DMS 273 treated with DMSO at 0.1 percent for 48 hours (cell line): ENCODE data around the gene KDF1.

ENCODE experiments used
- DNase-seq: peaks from one replicate; lab custom pipeline; 2025; lab: John Stamatoyannopoulos, UW

KDF1 gene, protein sequence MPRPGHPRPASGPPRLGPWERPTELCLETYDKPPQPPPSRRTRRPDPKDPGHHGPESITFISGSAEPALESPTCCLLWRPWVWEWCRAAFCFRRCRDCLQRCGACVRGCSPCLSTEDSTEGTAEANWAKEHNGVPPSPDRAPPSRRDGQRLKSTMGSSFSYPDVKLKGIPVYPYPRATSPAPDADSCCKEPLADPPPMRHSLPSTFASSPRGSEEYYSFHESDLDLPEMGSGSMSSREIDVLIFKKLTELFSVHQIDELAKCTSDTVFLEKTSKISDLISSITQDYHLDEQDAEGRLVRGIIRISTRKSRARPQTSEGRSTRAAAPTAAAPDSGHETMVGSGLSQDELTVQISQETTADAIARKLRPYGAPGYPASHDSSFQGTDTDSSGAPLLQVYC

DNA sequence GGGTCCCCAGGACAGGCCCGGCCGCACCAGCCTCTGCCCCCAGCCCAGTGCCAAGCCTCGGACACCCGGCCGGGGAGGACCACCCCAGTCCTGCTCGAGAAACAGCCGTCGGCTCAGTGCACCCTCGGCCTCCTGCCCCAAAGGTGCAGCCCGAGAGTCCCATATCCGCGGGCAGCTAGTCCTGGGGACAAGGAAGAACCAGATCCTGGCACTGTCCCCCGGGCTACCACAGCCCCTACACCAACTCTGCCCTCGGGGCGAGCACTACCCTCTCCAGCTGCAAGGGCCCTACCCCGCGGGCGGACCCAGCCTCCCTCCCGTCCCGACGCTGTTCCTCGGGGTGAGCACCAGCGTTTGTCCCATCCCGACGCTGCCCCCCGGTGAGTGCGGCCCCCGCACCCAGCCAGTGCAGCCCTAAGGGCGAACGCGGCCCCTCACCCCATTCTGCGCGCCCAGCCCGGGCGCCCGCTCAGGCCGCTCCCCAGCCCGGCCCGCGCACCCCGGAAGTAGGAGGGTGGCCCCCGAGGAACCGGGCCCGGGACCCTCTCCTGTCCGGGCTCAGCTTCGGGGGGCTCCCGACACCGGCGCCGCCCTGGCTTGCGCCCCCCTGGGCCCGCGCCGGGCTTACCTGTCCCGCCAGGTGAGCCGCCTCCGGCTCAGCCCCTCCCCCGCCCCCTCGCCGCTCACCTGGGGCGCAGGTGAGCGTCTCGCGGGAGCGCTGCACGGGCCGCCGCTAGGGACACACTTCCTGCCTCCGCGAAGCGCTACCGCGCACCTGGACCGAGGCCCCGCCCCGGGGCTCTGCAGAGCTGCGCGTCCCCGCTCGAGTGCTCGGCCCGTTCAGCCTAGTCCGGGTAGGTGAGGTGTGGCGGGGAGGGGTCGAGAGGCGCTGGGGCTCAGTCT, at the start of gene KDF1:
Gene KDF1 (minus strand): TSS at position 747 of the 903 bp plus-strand sequence. CDS start 8,088 bp downstream, outside the sequence.
- DNase-seq, result no peak

DNA sequence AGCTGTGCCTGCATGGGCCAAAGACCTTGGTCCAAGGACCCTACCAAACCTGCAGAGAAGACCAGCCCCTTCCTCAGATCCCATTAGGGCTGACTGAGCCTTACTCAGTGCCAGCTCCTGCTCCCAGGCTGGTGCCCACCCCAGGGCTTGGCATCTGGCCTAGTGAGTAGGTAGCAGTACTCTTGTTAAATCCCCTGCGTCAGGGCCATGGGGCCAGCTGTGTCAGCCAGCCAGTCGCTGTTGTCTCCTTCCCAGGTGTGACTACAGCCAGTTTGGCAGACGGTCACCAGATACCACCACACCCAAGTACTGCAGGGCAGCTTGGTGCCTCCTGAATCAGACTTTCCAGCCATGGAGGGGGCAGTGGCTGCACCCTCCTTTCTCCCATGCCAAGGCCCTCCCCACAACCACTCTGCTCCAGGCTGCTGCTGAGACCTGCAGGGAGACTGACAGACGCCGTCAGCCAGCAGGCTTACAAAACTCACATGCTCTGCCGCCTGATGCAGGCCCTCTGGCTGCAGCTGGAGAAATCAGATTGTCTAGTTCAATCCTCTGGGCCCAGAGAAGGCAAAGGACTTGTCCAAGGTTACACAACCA, 49.4 kb upstream of the KDF1 start:
- DNase-seq, result peak; percentile 40

DNA sequence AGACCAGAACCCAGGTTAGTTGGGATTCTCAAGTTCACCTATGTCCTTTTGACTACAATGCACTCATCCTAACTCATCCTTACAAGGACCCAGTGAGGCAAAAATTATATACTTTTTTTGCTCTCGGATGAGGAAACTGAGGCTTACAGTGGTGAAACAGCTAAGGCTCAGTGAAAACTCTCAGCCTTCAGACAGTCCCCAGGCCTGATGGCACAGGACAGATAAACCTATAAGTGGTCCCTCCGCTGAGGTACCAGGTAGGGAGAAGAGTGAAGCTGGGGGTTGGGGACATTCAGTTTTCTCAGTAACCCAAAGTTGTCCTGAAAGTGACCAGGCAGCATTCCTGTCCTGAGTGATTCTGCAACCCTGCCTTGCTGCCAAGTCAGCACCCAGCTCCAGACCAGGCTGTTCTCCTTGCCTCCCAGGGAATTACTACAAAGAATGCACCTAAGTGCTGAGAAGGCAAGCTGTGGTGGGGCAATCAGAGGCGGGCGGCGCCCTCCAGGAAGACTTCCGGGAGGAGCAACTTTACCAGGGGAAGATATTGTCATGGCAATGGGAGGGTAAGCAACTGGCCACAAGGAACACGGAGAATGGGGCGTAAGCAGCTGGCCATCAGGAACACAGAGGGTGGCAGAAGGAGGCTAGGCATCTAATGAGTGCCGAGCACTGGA, 47.8 kb upstream of the KDF1 start:
- no peak for DNase-seq

DNA sequence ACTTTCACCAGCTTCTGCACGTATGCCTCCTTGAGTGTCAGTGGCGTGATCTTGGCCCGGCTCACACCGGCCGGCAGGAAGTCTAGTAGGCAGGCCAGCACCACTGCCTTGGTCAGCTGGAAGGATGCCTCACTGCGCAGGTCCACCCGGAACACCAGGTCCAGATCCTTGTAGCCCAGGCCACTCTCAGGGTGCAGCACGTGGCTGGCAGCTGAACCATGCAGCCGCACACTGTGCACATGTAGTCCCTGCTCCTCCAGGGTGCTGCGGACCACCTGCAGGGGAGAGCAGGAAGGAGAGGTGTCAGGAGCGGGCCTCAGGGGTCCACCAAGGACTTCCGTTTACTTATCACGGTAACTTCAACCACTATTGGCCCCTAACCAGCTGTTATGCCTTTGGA, 46.4 kb upstream of the KDF1 start:
- DNase-seq, result no peak

DNA sequence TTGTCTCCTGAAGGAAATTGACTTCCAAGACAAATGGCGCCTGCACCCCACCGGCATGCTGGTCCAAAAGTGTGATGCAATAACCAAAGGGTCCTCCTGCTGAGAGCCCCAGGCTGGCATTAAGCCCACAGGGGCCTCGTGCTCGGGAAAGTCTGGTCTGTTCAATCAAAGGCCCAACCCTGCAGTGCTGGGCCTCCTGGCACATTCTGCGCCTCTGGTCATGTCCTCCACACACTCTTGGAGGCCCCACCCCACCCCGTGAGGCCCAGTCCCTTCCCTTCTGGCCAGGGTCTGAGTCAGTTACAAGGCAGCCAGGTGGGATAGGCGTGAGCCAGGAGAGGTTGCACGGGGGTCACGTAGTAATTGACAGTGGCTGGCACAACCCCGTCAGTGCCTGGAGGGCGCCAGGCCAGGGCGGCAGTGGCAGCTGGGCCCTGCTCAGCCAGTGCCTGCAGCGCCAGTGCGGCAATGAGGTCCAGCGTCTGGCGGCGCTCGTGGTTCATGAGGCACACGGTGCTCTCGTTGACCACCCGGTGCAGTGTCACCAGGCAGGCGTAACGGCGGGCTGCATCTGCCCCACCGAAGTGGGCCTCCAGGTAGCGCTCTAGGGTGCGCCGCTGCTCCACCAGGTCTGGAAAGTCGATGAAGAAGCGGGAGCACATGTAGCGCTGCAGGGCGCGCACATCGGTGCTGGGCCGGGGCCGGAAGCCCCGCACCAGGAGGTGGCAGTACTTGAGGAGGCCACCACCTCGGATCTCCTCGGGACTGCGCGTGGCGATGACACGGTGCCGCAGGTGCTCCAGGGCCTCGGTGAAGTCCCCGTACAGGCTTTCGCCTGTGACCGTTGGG, 45.6 kb upstream of the KDF1 start:
- DNase-seq, result no peak

DNA sequence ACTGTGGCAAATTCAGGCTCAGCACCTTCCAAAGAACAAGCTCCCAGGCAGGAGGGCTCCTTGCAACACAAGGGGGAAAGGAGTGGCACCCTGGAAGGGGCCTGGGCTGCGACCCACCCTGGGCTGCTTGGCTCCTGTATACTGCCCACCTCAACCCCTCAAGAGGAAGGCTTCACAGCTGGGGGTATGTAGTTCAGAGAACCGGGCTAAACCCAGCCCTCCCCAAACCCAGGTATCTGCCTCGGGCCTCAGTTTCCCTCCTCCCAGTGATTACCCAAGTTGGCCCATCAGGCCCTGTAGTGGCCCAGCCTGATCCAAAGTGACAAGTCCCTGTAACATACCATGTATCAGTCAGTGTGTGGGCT, 44.9 kb upstream of the KDF1 start:
- no peak for DNase-seq

DNA sequence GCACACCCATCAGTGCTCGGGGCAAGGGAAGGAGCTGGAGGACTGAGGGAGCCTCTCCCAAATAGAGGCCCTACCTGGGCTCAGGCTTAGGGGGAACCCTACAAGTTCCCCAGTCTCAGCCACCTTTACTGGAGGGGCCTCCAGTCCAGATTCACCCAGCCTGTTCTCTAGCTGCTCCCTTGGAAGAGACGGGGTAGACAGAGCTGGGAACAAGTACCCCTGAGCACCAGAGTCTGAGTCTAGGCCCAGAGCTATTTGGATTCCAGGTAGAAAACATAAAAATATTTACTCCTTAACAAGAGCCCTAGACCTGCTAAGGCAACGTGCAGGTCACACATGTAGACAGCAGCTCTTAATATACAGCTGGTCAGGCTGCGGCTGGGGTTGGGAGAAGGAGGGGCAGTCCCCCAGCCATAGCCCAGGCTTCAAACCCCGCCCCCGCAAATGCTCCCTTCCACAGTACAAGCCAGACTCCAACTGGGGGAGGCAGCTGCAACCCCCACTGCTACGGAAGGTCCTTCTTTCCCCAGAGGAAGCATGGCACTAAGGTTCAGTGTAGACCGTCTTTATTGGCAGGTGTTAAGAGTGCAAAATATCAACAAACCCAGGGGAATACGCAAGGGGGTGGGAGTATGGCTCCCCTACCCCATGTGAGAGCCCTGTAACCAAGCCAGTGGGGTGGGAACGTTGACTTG, 44.4 kb upstream of the KDF1 start:
- peak; percentile 64 for DNase-seq

DNA sequence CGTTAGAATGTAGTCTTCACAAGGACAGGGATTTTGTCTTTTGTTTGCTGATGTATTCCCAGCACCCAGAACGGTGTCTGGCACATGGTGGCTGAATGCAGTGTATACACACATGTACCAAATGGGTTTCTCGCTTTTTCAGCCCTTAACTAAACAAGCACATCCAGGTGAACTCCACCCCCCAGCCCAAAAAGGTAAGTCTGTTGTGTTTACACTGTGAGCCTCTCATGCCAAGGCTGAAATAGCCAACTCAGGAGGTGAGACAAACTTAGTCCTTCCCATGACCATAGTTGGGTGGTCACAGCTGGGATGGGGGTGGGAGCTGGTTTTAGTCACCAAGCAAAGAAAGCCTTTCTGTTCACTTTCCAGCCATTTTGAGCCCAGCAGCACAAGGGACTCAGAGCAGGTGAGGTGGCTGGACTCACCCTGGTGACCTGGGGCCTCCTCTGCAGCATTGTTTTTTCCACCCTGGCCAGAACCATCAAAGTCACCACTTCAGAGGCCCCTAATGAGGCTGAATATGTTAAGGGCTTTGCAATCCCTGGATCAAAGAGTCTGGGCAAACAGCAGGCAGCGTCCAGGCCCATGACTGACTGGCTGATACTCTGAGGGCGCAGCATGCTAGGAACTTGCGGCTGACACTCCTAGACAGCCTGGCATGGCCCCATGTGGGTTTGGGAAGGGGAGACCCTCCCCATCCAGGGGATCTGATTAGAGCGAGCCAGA, 43.6 kb upstream of the KDF1 start:
- no peak for DNase-seq

DNA sequence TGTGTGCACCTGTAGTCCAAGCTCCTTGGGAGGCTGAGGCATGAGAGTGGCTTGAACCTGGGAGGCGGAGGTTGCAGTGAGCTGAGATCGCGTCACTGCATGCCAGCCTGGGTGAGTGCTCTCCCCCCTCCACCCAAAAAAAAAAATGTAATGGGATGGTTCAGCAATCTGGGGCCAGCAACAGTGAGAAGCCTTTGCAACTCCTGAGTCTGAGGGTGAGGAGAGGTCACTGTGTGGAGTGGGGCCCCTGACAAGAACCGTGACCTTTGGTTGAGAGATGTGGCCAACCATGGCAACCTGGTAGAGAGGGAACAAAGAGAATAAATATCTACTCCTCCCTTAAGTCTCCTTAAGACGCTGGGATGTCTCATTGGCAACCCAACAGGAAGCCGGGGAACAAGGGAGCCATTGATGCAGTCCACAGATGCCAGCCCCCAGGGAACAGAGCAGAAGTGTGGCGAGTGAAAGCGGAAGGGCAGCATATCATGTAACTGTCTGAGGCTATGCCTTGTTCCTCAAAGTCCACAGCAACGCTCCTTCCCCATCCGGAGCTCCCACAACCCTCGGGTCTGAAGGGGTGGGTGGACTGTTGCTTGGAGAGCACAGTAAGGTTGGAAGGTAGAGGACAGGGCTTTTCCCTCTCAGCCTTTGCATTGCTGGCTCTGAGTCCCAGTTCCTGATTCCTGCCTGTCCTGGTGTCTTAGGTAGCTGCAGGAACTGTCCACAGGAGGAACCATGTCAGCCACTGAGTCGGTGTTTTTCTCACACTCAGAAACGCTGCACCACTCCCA, 41.5 kb upstream of the KDF1 start:
- DNase-seq, result no peak

DNA sequence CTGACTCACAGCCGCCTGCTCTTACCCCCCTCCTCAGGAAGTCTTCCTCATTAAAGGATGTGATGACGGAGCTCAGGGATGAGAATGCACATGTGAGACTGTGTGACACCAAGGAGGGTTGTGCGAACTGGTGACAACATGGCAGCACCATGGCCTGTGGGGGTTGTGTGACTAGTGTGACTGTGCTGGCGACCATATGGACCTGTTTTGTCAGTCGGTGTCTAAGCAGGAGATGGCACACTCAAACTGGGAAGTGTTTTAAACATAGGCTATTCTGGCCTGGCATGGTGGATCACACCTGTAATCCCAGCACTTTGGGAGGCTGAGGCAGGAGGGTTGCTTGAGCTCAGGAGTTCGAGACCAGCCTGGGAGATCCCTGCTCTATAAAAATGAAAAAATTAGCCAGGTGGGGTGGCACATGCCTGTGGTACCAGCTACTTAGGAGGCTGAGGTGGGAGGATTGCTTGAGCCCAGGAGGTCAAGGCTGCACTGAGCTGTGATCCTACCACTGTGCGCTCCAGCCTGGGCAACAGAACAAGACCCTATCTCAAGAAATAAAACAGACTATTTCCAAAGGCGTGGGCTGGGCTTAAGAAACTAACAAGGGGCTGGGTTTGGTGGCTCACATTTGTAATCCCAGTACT, 40.7 kb upstream of the KDF1 start:
- no peak for DNase-seq

DNA sequence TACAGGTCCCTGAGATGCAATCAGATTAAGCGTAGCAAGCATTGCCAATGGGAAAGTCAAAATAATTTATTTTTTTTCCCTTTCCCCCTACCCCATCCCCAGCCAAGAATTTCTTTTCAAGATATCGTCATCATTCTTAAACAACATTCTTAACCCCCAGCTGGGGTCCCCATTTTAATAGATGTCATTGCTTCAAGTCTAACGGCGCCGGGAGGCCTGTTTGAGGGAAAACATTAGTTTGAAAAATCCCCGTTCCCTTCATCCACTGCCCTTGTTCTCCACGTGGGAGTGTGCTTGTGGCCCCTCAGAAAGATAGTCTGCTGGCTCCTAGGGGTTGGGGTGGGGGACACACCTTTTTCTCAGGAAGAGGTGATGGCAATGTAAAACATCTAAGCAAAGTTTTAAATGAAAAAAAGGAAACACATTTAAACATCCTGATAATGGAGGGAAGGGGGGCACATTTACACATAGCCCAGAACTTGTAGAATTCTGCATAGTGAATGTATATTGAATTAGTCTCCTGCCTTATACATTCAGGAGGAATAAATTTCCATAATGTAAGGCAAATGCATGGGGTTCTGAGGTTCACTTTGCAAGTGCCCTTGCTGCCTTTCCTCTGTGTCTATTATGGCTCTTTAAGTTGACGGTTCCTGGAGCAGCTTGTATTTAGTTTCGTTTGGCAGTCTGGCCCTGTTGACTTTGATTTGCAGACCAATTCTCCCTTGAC, 40.0 kb upstream of the KDF1 start:
- no peak for DNase-seq

DNA sequence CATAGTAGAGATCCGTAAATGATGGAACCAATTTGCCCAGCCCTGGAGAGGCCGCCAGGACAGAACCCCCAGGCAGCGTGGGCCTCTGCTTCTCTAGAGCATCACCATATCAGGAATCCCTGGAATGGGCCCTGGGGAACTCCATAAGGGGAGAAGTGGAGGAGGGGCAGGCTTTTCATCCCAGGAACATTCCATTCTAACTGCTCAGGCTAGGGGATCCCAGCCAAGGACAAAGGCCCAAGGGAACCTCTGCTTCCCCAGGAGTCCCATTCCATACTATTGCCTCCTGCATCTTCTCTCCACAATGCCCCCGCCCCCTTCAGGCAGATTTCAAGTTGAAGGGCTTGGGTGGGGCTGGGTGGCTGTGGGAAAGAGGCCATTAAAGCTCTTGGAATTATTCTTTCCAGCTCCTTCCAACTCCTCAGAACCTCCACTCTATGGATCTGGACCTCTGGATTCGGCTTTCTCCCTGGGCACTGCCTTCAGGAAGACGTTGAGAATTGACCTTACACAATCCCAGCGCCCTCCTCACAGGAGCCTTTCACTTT, 39.2 kb upstream of the KDF1 start:
- DNase-seq, result no peak

DNA sequence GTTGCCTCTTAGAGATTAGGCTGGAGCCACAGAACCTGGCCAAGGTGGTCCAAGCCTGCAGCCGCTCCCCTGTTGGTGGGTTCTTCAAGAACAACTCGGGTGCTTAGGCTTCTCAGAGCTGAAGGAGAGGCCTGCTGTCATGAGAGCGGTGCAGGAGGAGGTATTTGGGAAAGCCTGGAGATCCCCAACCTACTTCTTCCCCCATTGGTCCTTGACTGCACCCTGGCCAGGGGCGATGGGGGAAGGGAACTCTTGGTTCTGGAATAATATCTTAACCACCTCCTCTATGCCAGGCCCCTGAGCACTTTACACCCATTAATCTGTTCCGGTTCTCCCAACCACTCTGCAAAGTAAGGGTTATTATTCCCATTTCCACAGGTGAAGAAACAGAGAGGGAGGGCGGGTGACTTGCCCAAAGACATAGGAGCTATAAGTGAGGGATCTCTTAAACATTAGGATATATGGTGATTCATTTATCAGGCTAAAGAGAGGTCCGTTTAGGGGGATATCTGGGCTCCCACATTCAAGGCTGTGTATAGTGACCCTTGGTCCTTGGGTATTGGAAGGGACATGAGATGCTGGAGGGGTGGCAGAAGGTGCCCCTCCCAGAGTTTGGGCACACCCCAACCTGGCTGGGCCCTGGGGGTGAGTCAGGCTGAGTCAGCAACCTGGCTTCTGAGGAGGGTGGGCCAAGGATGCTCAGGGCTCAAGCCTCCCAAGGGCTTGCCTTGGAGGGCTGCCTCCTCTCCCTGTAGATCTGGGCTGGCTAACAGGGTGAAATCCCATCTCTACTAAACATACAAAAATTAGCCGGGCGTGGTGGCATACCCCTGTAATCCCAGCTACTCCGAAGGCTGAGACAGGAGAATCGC, 38.4 kb upstream of the KDF1 start:
- DNase-seq, result no peak

DNA sequence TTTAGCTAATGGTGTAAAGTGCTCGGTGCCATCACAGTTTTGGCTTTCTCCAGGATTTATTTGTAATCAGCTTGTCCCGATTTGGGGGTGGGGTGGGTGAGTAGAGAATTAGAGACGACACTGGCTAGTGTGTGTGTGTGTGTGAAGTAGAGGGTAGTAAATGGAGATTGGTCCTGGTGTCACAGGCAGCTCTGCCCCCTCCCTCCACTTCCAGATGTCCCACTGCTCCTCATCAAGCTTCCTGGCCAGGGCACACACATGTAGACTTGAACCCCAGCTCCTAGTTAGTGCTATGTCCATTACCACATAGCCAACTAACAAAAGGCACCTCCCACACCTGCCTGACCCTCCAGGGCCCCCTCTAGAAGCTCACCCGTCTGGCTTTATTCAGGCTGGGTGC, 36.4 kb upstream of the KDF1 start:
- DNase-seq, result no peak

DNA sequence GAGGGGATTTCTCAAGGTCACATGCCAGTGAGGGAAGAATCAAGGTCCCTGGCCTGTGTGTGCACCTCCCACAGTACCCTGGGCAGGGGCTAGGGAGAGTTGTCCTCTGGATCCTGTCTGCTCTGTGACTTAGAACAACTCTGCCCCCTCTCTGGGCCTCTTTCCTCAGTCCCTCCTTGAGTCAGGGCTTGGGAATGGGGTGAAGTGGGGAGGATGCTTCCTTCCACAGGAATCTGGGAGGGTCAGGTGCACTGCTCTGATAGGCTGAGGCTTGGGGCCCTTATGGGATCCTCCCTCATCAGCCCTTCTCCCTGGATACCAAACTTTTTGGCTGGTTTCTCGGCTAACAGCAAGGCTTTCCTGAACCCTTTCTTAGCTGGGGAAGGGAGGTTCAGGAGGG, 35.8 kb upstream of the KDF1 start:
- DNase-seq, result no peak

DNA sequence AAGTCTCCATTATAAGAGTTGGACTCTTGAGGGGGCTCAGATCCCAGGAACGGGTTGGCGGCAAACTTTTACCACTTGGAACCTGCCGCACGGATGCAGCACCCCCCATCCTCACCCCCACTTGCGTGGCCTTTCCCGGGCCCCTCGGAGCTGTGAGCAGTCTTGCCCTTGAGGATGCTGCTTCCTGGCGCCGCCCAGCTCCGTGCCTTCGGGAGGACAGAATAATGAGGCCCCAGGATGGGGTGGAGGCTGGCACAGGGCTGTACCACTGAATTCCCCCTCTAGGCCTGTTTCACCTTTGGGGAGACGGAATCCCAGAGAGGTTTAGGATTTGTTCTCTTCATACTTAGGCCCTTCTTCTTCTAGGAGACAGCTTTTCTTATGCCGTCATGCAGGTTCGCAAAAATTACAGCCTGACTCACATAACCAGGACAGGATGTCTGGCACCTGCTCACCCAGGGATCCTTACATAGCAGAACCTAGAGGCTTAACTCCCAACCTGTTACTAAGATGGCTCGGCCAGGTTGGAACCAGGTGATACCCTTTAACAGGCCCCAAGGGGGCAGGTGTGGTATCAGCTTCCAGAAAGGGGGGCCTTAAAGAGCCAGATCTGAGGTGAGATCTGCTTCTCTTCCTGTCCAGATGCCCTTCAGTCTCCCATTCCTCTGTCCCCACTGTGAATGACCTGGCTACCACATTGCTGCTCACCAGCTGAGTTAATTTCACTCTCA, 34.7 kb upstream of the KDF1 start:
- no peak for DNase-seq
